Right lobe of liver (tissue), 6 donors: ENCODE data around the gene CCDC112. TPM values are rescaled to one million over a fixed set of nuclear protein-coding genes. Genes with fewer than 3 reads are reported as not detected.

Experiments used
- ATAC-seq, 4 donors: fragments of 200-7000 bp; cut with Tn5 transposase; one replicate each; pipeline ENCODE4 v1.9.1; 2020; ENCODE audit warnings: mild to moderate bottlenecking in 4 of 4, moderate library complexity in 4 of 4
- DNase-seq, 3 donors: peaks; one replicate each; pipeline ENCODE4 v3.0.0-alpha.2; 2020
- H3K27ac ChIP-seq, 3 donors: fragments of 200-600 bp; one replicate each; pipeline ENCODE4 v1.8.0; 2022
- H3K27me3 ChIP-seq, 2 donors: fragments of 200-600 bp; one replicate each; pipeline ENCODE4 v1.8.0; 2022
- H3K36me3 ChIP-seq, 4 donors: fragments of 200-600 bp; sonication (generic) in 1 of 4; one replicate each; pipeline versions ENCODE4 v1.5.1 to v1.8.0; 2017 to 2022; ENCODE audit warnings: control low read depth in 1 of 4
- H3K4me1 ChIP-seq, 4 donors: fragments of 200-600 bp; sonication (generic) in 1 of 4; one replicate each; pipeline versions ENCODE4 v1.5.1 to v1.8.0; 2017 to 2022; ENCODE audit warnings: control low read depth in 1 of 4
- H3K4me3 ChIP-seq, 3 donors: fragments of 200-600 bp; one replicate each; pipeline ENCODE4 v1.8.0; 2022
- H3K9me3 ChIP-seq, 4 donors: fragments of 200-600 bp; sonication (generic) in 1 of 4; one replicate each; pipeline versions ENCODE4 v1.5.1 to v1.8.0; 2017 to 2022; ENCODE audit warnings: control low read depth in 1 of 4
- POLR2A ChIP-seq: fragments of 450-650 bp; IDR thresholded peaks from one replicate; pipeline ENCODE4 v1.6.1; 2017; ENCODE audit warnings: antibody characterized with exemption, mild to moderate bottlenecking
- WGBS: methylation state at CpG from one replicate; pipeline ENCODE4 v1.1.6; 2018; ENCODE audit warnings: low coverage, low lambda C conversion rate; ENCODE audit not compliant: insufficient coverage; ENCODE audit errors: missing lambda C conversion rate; 5-methylcytosine and 5-hydroxymethylcytosine counted together
- intact Hi-C, 2 donors: fragments of 100-400 bp; cut with DNase I; formaldehyde crosslinking; loops; one replicate each; pipeline versions ENCODE4 v1.11.2 to v1.14.1; 2022
- total RNA-seq, 6 experiments: library from RNA; depleted of rRNA in 2 of 6; stranded (reverse); fragments of >200 nt in 2 of 6; fragmentation: NEBNext Ultra II Directional in 3 of 6; extraction: Animal tissue kit (Norgen Biotek cat#: 25700) in 3 of 6; gene quantifications; one replicate each; pipeline versions ENCODE4 v1.1.0 to v1.2.4, GENCODE V29; 2016 to 2023
- TF ChIP-seq, protein P1 (sequence below), 4 donors: fragments of 200-600 bp in 3 of 4; fragments of 450-650 bp in 1 of 4; IDR thresholded peaks; one replicate each; pipeline versions ENCODE4 v1.5.1 to v1.8.0; 2016 to 2022; ENCODE audit warnings: antibody characterized with exemption in 4 of 4, mild to moderate bottlenecking in 2 of 4
- donor health status: DM: no; HTN: yes; CAD: no.
- donor health status: DM: no; HTN: no; CAD: no.
- donor health status: DM: no; HTN: no; CAD: no.
- donor health status: DM: no; HTN: yes; CAD: no.
- donor health status: DM: no; HTN: yes; CAD: no.

Gene CCDC112
- total RNA-seq, 6 experiments from 2014 or later, result 0.49 to 1.8 (median 0.93) TPM

DNA sequence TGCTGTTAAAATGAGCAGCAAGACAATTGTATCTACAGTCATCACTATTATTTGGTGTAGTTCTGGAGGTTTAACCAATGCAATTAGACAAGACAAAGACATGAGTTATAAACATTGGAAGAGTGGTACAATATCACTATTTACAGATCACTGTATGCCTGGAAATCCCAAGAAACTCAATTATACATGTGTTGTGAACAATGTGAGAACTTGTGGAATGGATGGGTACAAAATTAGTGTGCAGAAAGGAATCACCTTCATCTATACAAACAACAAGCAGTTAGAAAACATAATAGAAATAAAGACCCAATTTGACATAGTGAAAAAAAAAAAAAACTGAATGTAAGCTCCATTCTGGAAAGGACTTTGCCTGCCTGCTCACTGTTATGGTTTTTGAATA is 12.4 kb upstream of the CCDC112 start:
- DNase-seq, result no peak
- H3K27me3 ChIP-seq, result no peaks in the 10 kb centered on the region
- H3K27ac ChIP-seq, result no peak overlapping the region
- TF ChIP-seq, protein P1, sequence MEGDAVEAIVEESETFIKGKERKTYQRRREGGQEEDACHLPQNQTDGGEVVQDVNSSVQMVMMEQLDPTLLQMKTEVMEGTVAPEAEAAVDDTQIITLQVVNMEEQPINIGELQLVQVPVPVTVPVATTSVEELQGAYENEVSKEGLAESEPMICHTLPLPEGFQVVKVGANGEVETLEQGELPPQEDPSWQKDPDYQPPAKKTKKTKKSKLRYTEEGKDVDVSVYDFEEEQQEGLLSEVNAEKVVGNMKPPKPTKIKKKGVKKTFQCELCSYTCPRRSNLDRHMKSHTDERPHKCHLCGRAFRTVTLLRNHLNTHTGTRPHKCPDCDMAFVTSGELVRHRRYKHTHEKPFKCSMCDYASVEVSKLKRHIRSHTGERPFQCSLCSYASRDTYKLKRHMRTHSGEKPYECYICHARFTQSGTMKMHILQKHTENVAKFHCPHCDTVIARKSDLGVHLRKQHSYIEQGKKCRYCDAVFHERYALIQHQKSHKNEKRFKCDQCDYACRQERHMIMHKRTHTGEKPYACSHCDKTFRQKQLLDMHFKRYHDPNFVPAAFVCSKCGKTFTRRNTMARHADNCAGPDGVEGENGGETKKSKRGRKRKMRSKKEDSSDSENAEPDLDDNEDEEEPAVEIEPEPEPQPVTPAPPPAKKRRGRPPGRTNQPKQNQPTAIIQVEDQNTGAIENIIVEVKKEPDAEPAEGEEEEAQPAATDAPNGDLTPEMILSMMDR (IDR thresholded peaks at IDR 0.05), result no peak
- no peak for TF ChIP-seq POLR2A
- intact Hi-C loops, result no loop called here
- no peaks in the 10 kb centered on the region for H3K4me1 ChIP-seq
- H3K36me3 ChIP-seq, result no peaks in the 10 kb centered on the region
- no peaks in the 10 kb centered on the region for H3K9me3 ChIP-seq
- no peak overlapping the region for H3K4me3 ChIP-seq
- no peak for ATAC-seq

DNA sequence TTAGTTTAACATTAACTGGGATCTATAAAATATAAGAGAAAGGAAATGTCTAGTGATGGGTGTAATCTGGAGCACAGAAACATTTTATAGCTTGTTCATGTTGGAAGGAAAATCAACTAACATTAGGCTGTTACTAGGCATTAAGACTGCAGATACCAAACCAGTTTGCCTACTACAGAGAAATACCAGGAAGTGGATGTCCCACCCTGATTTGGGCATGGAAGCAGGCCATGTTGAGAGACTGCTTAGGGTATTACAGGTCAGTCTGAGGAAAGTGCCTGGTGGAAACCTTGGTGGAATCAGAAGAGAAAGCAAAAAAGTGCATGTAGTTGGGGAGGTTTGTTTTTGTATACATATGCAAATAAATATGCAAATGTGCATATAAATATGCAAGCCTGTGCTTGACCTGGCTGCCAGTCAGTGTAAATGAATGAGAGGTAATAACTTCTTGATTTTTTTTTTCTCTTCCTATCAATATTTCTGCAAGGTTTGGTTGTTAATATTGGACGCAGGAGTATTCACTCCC is 9.6 kb upstream of the CCDC112 start:
- no peaks in the 10 kb centered on the region for H3K4me1 ChIP-seq
- ATAC-seq (no peak), DNase-seq (no peak)
- no peaks in the 10 kb centered on the region for H3K27me3 ChIP-seq
- H3K9me3 ChIP-seq, result no peaks in the 10 kb centered on the region
- WGBS, result 100% methylated on average over 1 of the region's 1 CpG
- H3K4me3 ChIP-seq, result no peak overlapping the region
- H3K36me3 ChIP-seq, result no peaks in the 10 kb centered on the region
- intact Hi-C loops, result no loop called here
- no peak for TF ChIP-seq POLR2A
- TF ChIP-seq, protein P1 (IDR thresholded peaks at IDR 0.05), result no peak
- H3K27ac ChIP-seq, result no peak overlapping the region

DNA sequence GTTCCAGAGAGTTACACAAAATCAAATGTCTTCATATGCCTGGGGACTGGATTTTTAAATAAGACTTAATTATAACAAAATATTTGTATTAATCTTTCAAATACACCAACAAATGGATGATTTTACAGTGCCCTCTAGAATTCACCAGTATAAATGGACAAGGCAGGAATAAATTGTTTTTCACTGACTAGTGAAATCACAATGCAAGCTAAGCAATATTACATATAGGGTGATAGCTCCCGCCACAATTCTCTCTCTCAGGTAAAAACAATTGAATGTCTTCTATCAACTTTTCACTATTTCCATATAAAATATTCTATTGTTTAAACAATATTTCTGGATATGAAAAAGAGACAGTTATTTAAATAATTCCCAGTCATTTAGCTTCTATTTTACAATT is 8.0 kb upstream of the CCDC112 start:
- intact Hi-C loops, result no loop called here
- Histone ChIP-seq H3K9me3 (no peaks in the 10 kb centered on the region), H3K36me3 (no peaks in the 10 kb centered on the region), H3K4me3 (no peak overlapping the region), H3K27me3 (no peaks in the 10 kb centered on the region), H3K4me1 (no peaks in the 10 kb centered on the region), H3K27ac (no peak overlapping the region)
- WGBS, result 94% methylated on average over 1 of the region's 1 CpG
- DNase-seq (no peak), ATAC-seq (no peak)
- TF ChIP-seq, protein P1 (IDR thresholded peaks at IDR 0.05), result no peak
- no peak for TF ChIP-seq POLR2A

DNA sequence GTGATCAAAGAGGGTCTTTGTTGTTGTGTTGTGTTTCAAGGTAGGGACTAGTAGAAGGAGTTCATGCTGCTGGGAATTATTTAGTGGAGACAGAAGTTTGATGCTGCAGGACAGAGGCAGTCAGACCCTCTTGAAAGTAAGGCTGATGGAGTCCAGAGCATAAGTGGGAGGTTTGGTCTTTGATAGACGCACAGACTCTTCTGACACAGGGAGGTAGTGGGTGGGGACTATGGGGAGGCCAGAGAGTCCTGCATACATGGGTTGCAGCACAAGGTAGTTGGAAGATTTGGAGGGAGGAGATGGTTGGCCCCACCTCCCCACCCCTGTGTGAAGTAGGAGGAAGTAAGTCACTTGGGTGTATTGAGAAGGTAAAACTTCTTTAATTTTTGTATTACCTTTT is 2.4 kb upstream of the CCDC112 start:
- 71% methylated on average over 1 of the region's 1 CpG for WGBS
- Histone ChIP-seq H3K9me3 (no peaks in the 10 kb centered on the region), H3K4me1 (peaks cover 0 to 9% (median 0%) of the 10 kb centered on the region in 4 donors), H3K36me3 (no peaks in the 10 kb centered on the region), H3K4me3 (no peak overlapping the region), H3K27me3 (no peaks in the 10 kb centered on the region), H3K27ac (no peak overlapping the region)
- DNase-seq (no peak), ATAC-seq (no peak)
- intact Hi-C loops, result no loop called here
- no peak for TF ChIP-seq POLR2A
- TF ChIP-seq, protein P1 (IDR thresholded peaks at IDR 0.05), result no peak

DNA sequence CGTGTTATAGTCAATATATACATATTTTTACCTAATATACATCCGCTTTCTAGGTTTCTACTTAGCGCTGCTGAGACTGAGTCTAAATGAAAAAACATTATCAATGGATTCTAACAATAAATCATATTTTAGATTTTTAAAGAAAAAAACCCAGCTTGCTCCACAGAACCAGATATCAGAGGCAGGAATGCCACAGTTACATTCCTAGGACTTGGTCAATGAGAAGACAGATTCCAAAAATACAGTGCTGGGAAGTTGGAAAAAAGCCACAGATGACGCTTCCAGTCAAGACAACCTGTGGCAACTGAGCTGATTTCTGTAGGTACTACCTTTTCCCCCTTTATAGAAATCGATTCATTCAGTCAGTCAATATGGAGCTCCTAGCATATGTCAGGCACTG is 577 bp upstream of the CCDC112 start:
- TF ChIP-seq, protein P1 (IDR thresholded peaks at IDR 0.05), result no peak
- TF ChIP-seq POLR2A, result no peak
- intact Hi-C loops, result no loop called here
- DNase-seq, result no peak

More for the DNA sequence above, 577 bp upstream of the CCDC112 start:
- H3K27me3 ChIP-seq, result no peaks in the 10 kb centered on the region
- H3K9me3 ChIP-seq, result no peaks in the 10 kb centered on the region
- ATAC-seq, result no peak
- 52% methylated on average over 5 of the region's 5 CpGs for WGBS
- H3K4me3 ChIP-seq, result no peak overlapping the region
- no peaks in the 10 kb centered on the region for H3K36me3 ChIP-seq
- no peak overlapping the region for H3K27ac ChIP-seq
- peaks cover 0 to 9% (median 0%) of the 10 kb centered on the region in 4 donors for H3K4me1 ChIP-seq
